IPS-18a (cell line): ENCODE measurements around the gene ANXA10.

Source experiments
- H3K27ac ChIP-seq: one replicate; pipeline ENCODE4 v1.5.1; 2013; ENCODE audit warnings: low read length
- H3K27me3 ChIP-seq: one replicate; pipeline ENCODE4 v1.6.1; 2013; ENCODE audit warnings: mild to moderate bottlenecking, low read length; ENCODE audit not compliant: control insufficient read depth, insufficient read depth
- H3K36me3 ChIP-seq: one replicate; pipeline ENCODE4 v1.6.1; 2013; ENCODE audit warnings: low read depth, low read length; ENCODE audit not compliant: control insufficient read depth
- H3K4me1 ChIP-seq: one replicate; pipeline ENCODE4 v1.6.1; 2013; ENCODE audit warnings: low read depth, low read length; ENCODE audit not compliant: control insufficient read depth
- H3K4me3 ChIP-seq: one replicate; pipeline ENCODE4 v1.5.1; 2013; ENCODE audit warnings: low read length
- H3K9ac ChIP-seq: one replicate; pipeline ENCODE4 v1.6.1; 2013; ENCODE audit warnings: mild to moderate bottlenecking, low read length, moderate library complexity
- H3K9me3 ChIP-seq: one replicate; pipeline ENCODE4 v1.6.1; 2013; ENCODE audit warnings: low read depth, low read length; ENCODE audit not compliant: control insufficient read depth

Gene ANXA10

GRCh38 chr4:168138143-168138542, 45.8 kb downstream of the ANXA10 start:
- H3K27ac ChIP-seq: no peak overlapping the region
- no peak overlapping the region for H3K9ac ChIP-seq
- no peak overlapping the region for H3K4me3 ChIP-seq
- no peaks in the 10 kb centered on the region for H3K4me1 ChIP-seq
- no peaks in the 10 kb centered on the region for H3K9me3 ChIP-seq
- no peaks in the 10 kb centered on the region for H3K27me3 ChIP-seq
- H3K36me3 ChIP-seq: no peaks in the 10 kb centered on the region

GRCh38 chr4:168139336-168139735, 47.0 kb downstream of the ANXA10 start:
- Histone ChIP-seq H3K4me3 (no peak overlapping the region), H3K27ac (no peak overlapping the region), H3K36me3 (no peaks in the 10 kb centered on the region), H3K4me1 (no peaks in the 10 kb centered on the region), H3K9ac (no peak overlapping the region), H3K27me3 (no peaks in the 10 kb centered on the region), H3K9me3 (no peaks in the 10 kb centered on the region)

GRCh38 chr4:168141733-168142132, 49.4 kb downstream of the ANXA10 start:
- no peak overlapping the region for H3K9ac ChIP-seq
- no peak overlapping the region for H3K4me3 ChIP-seq
- H3K36me3 ChIP-seq: no peaks in the 10 kb centered on the region

GRCh38 chr4:168143601-168144000, 51.3 kb downstream of the ANXA10 start:
- H3K9me3 ChIP-seq: no peaks in the 10 kb centered on the region
- no peaks in the 10 kb centered on the region for H3K4me1 ChIP-seq
- H3K27ac ChIP-seq: no peak overlapping the region
- H3K4me3 ChIP-seq: no peak overlapping the region
- no peaks in the 10 kb centered on the region for H3K36me3 ChIP-seq
- H3K9ac ChIP-seq: no peak overlapping the region
- no peaks in the 10 kb centered on the region for H3K27me3 ChIP-seq

More at GRCh38 chr4:168141733-168142132, 49.4 kb downstream of the ANXA10 start:
- H3K27ac ChIP-seq: no peak overlapping the region
- H3K4me1 ChIP-seq: no peaks in the 10 kb centered on the region
- no peaks in the 10 kb centered on the region for H3K9me3 ChIP-seq
- no peaks in the 10 kb centered on the region for H3K27me3 ChIP-seq

GRCh38 chr4:168150420-168151050, 58.2 kb downstream of the ANXA10 start:
- H3K9me3 ChIP-seq: no peaks in the 10 kb centered on the region
- peaks cover 20% of the 10 kb centered on the region for H3K4me1 ChIP-seq

GRCh38 chr4:168151327-168151726, 59.0 kb downstream of the ANXA10 start:
- Histone ChIP-seq H3K36me3 (no peaks in the 10 kb centered on the region), H3K4me1 (peaks cover 20% of the 10 kb centered on the region), H3K9me3 (no peaks in the 10 kb centered on the region), H3K4me3 (no peak overlapping the region), H3K9ac (no peak overlapping the region), H3K27ac (no peak overlapping the region), H3K27me3 (no peaks in the 10 kb centered on the region)

More at GRCh38 chr4:168150420-168151050, 58.2 kb downstream of the ANXA10 start:
- Histone ChIP-seq H3K27ac (no peak overlapping the region), H3K9ac (no peak overlapping the region), H3K27me3 (no peaks in the 10 kb centered on the region), H3K4me3 (no peak overlapping the region), H3K36me3 (no peaks in the 10 kb centered on the region)

- Histone ChIP-seq H3K9me3 (no peaks in the 10 kb centered on the region), H3K27me3 (no peaks in the 10 kb centered on the region), H3K4me3 (no peak overlapping the region), H3K36me3 (no peaks in the 10 kb centered on the region), H3K4me1 (peaks cover 20% of the 10 kb centered on the region), H3K27ac (no peak overlapping the region), H3K9ac (no peak overlapping the region)
Measured at GRCh38 chr4:168152837-168153500, 60.6 kb downstream of the ANXA10 start.

GRCh38 chr4:168153596-168154440, 61.5 kb downstream of the ANXA10 start:
- Histone ChIP-seq H3K4me1 (peaks cover 20% of the 10 kb centered on the region), H3K4me3 (no peak overlapping the region), H3K9ac (no peak overlapping the region), H3K27ac (no peak overlapping the region), H3K27me3 (no peaks in the 10 kb centered on the region), H3K9me3 (no peaks in the 10 kb centered on the region), H3K36me3 (no peaks in the 10 kb centered on the region)

- H3K4me3 ChIP-seq: no peak overlapping the region
- H3K36me3 ChIP-seq: no peaks in the 10 kb centered on the region
- no peaks in the 10 kb centered on the region for H3K9me3 ChIP-seq
- peaks cover 20% of the 10 kb centered on the region for H3K4me1 ChIP-seq
- H3K27me3 ChIP-seq: no peaks in the 10 kb centered on the region
- H3K27ac ChIP-seq: no peak overlapping the region
- H3K9ac ChIP-seq: no peak overlapping the region
Measured at GRCh38 chr4:168154546-168155277, 62.4 kb downstream of the ANXA10 start.

GRCh38 chr4:168162604-168163003, 70.3 kb downstream of the ANXA10 start:
- Histone ChIP-seq H3K4me3 (no peak overlapping the region), H3K27ac (no peak overlapping the region), H3K4me1 (no peaks in the 10 kb centered on the region), H3K9ac (no peak overlapping the region), H3K9me3 (no peaks in the 10 kb centered on the region), H3K27me3 (no peaks in the 10 kb centered on the region), H3K36me3 (no peaks in the 10 kb centered on the region)

- no peaks in the 10 kb centered on the region for H3K27me3 ChIP-seq
- no peak overlapping the region for H3K9ac ChIP-seq
- no peaks in the 10 kb centered on the region for H3K36me3 ChIP-seq
Measured at GRCh38 chr4:168163106-168163505, 70.8 kb downstream of the ANXA10 start.

More at GRCh38 chr4:168163106-168163505, 70.8 kb downstream of the ANXA10 start:
- no peaks in the 10 kb centered on the region for H3K4me1 ChIP-seq
- no peak overlapping the region for H3K27ac ChIP-seq
- H3K9me3 ChIP-seq: no peaks in the 10 kb centered on the region
- H3K4me3 ChIP-seq: no peak overlapping the region
